Amygdala (tissue), 56 donors: ENCODE data around the gene SPINT4.
"Not testable (repeated sequence)": the region's sequence is repeated elsewhere in the genome, so short reads cannot be mapped to it uniquely, and the experiment has no call there.

ENCODE experiments used
- DNase-seq, 56 donors: peaks; one replicate each; lab custom pipeline; 2025; lab: John Stamatoyannopoulos, UW

SPINT4 gene

DNA sequence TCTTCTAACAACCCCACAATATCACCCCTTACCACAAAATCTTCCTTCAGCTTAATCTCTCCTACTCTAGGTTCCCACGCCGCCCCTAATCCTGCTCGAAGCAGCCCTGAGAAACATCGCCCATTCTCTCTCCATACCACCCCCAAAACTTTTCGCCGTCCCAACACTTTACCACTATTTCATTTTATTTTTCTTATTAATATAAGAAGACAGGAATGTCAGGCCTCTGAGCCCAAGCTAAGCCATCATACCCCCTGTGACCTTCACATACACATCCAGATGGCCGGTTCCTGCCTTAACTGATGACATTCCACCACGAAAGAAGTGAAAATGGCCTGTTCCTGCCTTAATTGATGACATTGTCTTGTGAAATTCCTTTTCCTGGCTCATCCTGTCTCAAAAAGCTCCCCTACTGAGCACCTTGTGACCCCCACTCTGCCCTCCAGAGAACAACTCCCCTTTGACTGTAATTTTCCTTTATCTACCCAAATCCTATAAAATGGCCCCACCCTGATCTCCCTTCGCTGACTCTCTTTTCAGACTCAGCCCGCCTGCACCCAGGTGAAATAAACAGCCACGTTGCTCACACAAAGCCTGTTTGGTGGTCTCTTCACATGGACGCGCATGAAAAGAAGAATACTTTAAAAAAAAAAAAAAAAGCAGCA is 42.6 kb downstream of the SPINT4 start:
- not testable (repeated sequence) for DNase-seq

GRCh38 chr20:45765307-45765875 is 43.2 kb downstream of the SPINT4 start:
- DNase-seq: no peak

- DNase-seq: no peak
These were observed 43.8 kb downstream of the SPINT4 start for GRCh38 chr20:45765980-45766379.

DNA sequence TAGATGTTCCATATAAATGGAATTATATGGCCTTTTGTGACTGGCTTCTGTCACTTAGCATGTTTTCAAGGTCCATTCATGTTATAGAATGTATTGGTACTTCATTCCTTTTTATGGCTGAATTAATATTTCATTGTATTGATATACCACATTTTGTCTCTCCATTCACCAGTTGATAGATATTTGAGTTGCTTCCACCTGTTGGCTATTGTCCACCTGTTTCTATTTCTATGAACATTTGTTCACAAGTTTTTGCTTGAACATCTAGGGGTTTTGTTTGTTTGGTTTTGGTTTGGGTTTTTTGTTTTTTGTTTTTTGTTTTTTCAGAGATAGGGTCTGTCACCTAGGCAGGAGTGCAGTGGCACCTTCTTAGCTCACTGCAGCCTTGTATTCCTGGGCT is 46.3 kb downstream of the SPINT4 start:
- DNase-seq: no peak

- DNase-seq: peak in 52 of 56 donors; percentile 8 to 89 (median 55)
These were observed 49.1 kb downstream of the SPINT4 start for GRCh38 chr20:45771182-45771759.

- no peak for DNase-seq
These were observed 50.5 kb downstream of the SPINT4 start for GRCh38 chr20:45772693-45773092.

DNA sequence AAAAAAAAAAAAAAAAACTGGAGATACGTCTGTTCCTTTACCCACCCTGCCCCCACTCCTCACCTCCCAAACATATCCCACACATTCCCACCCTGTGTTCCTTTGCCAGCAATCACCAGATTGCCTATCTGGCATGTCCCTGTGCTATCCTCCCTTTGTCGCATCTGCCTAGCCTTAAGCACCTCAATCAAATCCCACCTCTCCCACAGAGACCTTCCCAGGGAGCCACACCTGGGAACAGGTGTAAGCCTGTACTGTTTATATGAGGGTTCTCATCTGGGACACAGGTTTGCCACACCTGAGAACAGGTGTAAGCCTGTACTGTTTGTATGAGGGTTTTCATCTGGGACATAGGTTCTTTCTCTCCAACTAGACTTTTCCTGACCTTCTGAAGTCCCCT is 52.8 kb downstream of the SPINT4 start:
- no peak for DNase-seq

DNA sequence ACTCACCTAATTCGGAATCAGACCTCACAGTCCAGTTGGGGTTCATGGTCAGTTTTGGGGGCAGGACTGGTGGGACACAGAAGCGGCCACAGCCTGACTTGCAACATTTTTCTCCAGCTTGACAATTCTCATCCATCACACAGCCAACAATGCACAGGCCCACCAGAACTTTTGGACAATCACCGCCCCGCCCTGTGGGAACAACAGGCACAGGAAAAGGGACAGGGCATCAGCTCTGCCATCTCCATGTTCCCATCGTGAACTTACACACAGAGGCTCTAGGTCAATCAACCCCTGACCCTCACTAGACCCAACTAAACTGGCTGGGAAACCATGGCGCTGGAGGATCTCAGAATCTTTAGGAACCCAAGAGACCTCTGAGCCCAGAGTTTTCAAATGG is 53.3 kb downstream of the SPINT4 start:
- no peak for DNase-seq
